ENCODE results near the gene PPM1F. TPM values are rescaled to one million over a fixed set of nuclear protein-coding genes. Genes with fewer than 3 reads are reported as not detected.

PPM1F gene, protein sequence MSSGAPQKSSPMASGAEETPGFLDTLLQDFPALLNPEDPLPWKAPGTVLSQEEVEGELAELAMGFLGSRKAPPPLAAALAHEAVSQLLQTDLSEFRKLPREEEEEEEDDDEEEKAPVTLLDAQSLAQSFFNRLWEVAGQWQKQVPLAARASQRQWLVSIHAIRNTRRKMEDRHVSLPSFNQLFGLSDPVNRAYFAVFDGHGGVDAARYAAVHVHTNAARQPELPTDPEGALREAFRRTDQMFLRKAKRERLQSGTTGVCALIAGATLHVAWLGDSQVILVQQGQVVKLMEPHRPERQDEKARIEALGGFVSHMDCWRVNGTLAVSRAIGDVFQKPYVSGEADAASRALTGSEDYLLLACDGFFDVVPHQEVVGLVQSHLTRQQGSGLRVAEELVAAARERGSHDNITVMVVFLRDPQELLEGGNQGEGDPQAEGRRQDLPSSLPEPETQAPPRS
- 25.4 and 26.9 TPM in 2 replicates for total RNA-seq (2013; cell fraction: nucleolus; rRNA removed)
- 17.5 and 19.2 TPM in 2 replicates for total RNA-seq (2014; rRNA removed)
- total RNA-seq (2014; rRNA removed; fragmentation: Illumina TruSeq; extraction: Trizol), result 7.5 and 8.5 TPM in 2 replicates
- 19.4 and 26.3 TPM in 2 replicates for total RNA-seq (2021)
- 2.6 TPM for polyA plus RNA-seq (2011; ENCODE audit: low read depth)
- polyA plus RNA-seq (2011; rRNA removed), result 5.4 and 7.8 TPM in 2 replicates
- polyA plus RNA-seq (2011; cell fraction: cytosol; rRNA removed), result 8.3 and 10.5 TPM in 2 replicates
- 26.6 and 27.9 TPM in 2 replicates for polyA plus RNA-seq (2011; cell fraction: nucleus; rRNA removed)
- 6.0 and 6.4 TPM in 2 replicates for polyA plus RNA-seq (2012)
- polyA plus RNA-seq (2014; fragmentation: Illumina TruSeq; extraction: Trizol), result 2.9 and 5.6 TPM in 2 replicates
- 1 to 10 TPM in 1 of 2 experiments, under 1 TPM in 1; 0.55 to 2.0 TPM for polyA plus RNA-seq (2014; fragmentation: Nextera tagmentation; extraction: Ambion mirVana)
- polyA plus RNA-seq (2014; rRNA removed), result 17.0 and 18.5 TPM in 2 replicates
- polyA plus RNA-seq (2016; fragmentation: Nextera tagmentation; extraction: Ambion mirVana), result 10 to 100 TPM; 10.9 to 11.6 TPM
- 3.5 and 10.0 TPM in 2 replicates for polyA minus RNA-seq (2011; rRNA and poly(A)+ RNA removed)
- 2.6 and 5.2 TPM in 2 replicates for polyA minus RNA-seq (2011; cell fraction: cytosol; rRNA and poly(A)+ RNA removed)
- 3.5 and 5.0 TPM in 2 replicates for polyA minus RNA-seq (2011; cell fraction: nucleus; rRNA and poly(A)+ RNA removed)
- Bru-seq, nascent RNA, result percentile 51 among the genes with signal in this experiment
- BruChase-seq, experiment 1, labeled RNA remaining after a 6-hour chase, result percentile 59 among the genes with signal in this experiment
- percentile 54 among the genes with signal in this experiment for BruChase-seq, experiment 2, labeled RNA remaining after a 2-hour chase
- long read RNA-seq, experiment 1, full-length matches to known transcripts, result 9 of 13 reads
- long read RNA-seq, experiment 1, partial matches to known transcripts, result 1 of 13 reads
- long read RNA-seq, experiment 1, other reads (novel, unspliced or antisense), result 3 of 13 reads
- long read RNA-seq, experiment 2, partial matches to known transcripts, result 0 of 2 reads
- long read RNA-seq, experiment 2, other reads (novel, unspliced or antisense), result 2 of 2 reads

DNA sequence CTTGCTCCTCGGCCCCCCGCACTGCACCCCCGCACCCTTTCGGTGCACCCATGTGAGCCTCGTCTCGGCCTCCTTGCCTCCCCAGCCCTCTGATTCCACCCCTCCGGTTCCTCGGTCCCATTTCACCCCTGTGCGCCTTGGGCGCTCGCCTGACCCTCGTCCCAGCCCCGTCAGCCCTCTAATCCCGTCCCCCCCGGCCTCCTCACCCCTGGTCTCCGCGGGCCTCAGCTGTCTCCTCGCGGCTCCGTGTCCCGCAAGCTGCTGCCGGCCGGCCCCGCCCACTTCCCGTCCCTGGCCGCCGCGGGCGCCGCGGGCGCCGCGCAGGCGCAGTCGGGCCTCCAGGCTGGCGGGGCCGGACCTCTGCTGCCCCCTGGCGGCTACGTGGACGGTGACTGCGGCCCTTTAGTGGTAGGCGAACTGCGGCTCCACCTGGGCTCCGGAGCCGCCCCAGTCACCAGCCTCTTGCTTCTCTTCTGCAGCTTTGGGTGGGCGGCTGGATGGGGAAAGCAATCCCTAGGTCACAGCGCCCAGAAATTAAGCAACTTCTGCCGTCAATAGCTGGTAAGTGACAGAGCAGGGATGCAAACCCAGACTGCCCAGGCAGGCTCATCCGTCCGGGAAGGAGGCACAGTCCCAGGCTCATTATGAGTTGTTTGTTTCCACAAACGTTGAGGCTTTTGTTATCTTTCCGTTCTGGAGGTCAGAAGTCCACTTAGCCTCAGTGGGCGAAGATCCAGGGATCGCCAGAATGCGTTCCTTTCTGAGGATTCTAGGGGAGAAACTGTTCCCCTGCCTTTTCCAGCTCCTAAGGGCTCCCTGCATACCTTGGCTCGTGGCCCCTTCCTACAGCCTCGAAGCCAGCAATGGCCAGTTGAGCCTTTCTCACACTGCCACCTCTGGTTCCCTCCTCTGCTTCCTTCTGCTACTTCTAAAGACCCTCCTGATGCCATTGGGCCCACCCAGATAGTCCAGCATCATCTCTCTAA lies at the start of gene PPM1F:
Gene PPM1F, minus strand, starts transcription at position 263 of the 986 bp plus-strand sequence. CDS start 6,800 bp downstream, outside the sequence.
- 7% methylated on average over 54 of the region's 58 CpGs for WGBS (ENCODE audit: insufficient coverage, insufficient replicate concordance, low lambda C conversion rate, missing lambda C conversion rate)
- CTCF ChIA-PET, result interaction anchor here (0.6 to 7.2 kb wide), 18 partner anchors 8 to 1002 kb away, joined by 3 to 82 read pairs (median 3); partner anchors contain the start of gene PPIL2
- ATAC-seq, result peak; percentile 90
- no peaks in the 10 kb centered on the region for H4K20me1 ChIP-seq (ENCODE audit: control insufficient read depth, insufficient read depth)
- POLR2A ChIA-PET, result interaction anchor here (0.8 kb wide), 1 partner anchor 234 kb away, joined by 3 read pairs; no protein-coding TSS in a partner anchor
- H3K9me3 ChIP-seq (replicated peaks; ENCODE audit: control insufficient read depth, insufficient read depth, low read length), result no peaks in the 10 kb centered on the region
- no peak within 1 kb of the TSS; the same call in 1 of the 2 replicates for H3K27ac ChIP-seq (ENCODE audit: control insufficient read depth, insufficient read depth)
- DNase-seq (ENCODE audit: low read depth, low spot score), result peak; percentile 8
- H3K79me2 ChIP-seq (ENCODE audit: control insufficient read depth, insufficient read depth, low read length), result no peaks in the 10 kb centered on the region
- peak within 1 kb of the TSS; percentile 81 for H3K4me3 ChIP-seq
- FAIRE-seq, result no peak
- peak within 1 kb of the TSS; percentile 87 for H2AFZ ChIP-seq (ENCODE audit: control insufficient read depth, low read depth, low read length)
- H3K36me3 ChIP-seq (ENCODE audit: control insufficient read depth in 2 of 2, insufficient read depth in 2 of 2, low read length in 1 of 2), result no peaks in the 10 kb centered on the region
- RAD21 ChIA-PET (ENCODE audit: unreplicated experiment), result interaction anchor here (0.7 to 2.4 kb wide), 9 partner anchors 15 to 991 kb away, joined by 3 to 17 read pairs (median 3); no protein-coding TSS in a partner anchor
- H3K27me3 ChIP-seq (replicated peaks in 1 of 2; ENCODE audit: control insufficient read depth in 2 of 2, insufficient read depth in 2 of 2, low read length in 1 of 2), result no peaks in the 10 kb centered on the region
- peak within 1 kb of the TSS; percentile 95 for H3K4me2 ChIP-seq (ENCODE audit: control insufficient read depth, insufficient read depth)
- SMC1A ChIA-PET (ENCODE audit: uncharacterized antibody, unreplicated experiment), result interaction anchor here (0.6 to 3.6 kb wide), 10 partner anchors 14 to 306 kb away, joined by 3 to 14 read pairs (median 4); no protein-coding TSS in a partner anchor
- peak within 1 kb of the TSS; percentile 53 for H3K9ac ChIP-seq (ENCODE audit: control insufficient read depth, insufficient read depth, low read length)
- intact Hi-C loops (cut with micrococcal nuclease; ENCODE audit: unreplicated experiment) (loop anchor here (2.0 to 5.0 kb wide), 2 partner anchors 14 to 151 kb away; no protein-coding TSS in a partner anchor), in situ Hi-C loops (cut with MboI) (no loop called here)
- no peaks in the 10 kb centered on the region; the same call in 1 of the 2 replicates for H3K4me1 ChIP-seq (ENCODE audit: control insufficient read depth, insufficient read depth, low read length)
- BruUV-seq (replicated peaks), result no TSS peak
- TF ChIP-seq YY1 (IDR thresholded peaks at IDR 0.05; ENCODE audit: low read depth, low read length) (peak; percentile 65; the same call in 1 of the 2 replicates), RELA (IDR thresholded peaks at IDR 0.05; ENCODE audit: borderline replicate concordance, partially characterized antibody) (peak; percentile 70), FOXM1 (IDR thresholded peaks at IDR 0.05; ENCODE audit: low read depth, low read length) (no peak), CHD4 (IDR thresholded peaks at IDR 0.05) (no peak), CBX3 (IDR thresholded peaks at IDR 0.05; ENCODE audit: borderline replicate concordance, low read depth) (no peak), GATAD2B (conservative IDR thresholded peaks at IDR 0.05; ENCODE audit: low read depth) (peak; percentile 78; the same call in 1 of the 2 replicates)
- TF ChIP-seq, protein P1, sequence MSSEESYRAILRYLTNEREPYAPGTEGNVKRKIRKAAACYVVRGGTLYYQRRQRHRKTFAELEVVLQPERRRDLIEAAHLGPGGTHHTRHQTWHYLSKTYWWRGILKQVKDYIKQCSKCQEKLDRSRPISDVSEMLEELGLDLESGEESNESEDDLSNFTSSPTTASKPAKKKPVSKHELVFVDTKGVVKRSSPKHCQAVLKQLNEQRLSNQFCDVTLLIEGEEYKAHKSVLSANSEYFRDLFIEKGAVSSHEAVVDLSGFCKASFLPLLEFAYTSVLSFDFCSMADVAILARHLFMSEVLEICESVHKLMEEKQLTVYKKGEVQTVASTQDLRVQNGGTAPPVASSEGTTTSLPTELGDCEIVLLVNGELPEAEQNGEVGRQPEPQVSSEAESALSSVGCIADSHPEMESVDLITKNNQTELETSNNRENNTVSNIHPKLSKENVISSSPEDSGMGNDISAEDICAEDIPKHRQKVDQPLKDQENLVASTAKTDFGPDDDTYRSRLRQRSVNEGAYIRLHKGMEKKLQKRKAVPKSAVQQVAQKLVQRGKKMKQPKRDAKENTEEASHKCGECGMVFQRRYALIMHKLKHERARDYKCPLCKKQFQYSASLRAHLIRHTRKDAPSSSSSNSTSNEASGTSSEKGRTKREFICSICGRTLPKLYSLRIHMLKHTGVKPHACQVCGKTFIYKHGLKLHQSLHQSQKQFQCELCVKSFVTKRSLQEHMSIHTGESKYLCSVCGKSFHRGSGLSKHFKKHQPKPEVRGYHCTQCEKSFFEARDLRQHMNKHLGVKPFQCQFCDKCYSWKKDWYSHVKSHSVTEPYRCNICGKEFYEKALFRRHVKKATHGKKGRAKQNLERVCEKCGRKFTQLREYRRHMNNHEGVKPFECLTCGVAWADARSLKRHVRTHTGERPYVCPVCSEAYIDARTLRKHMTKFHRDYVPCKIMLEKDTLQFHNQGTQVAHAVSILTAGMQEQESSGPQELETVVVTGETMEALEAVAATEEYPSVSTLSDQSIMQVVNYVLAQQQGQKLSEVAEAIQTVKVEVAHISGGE (CRISPR knock-in tag; IDR thresholded peaks at IDR 0.05), result no peak
- TF ChIP-seq, protein P2, sequence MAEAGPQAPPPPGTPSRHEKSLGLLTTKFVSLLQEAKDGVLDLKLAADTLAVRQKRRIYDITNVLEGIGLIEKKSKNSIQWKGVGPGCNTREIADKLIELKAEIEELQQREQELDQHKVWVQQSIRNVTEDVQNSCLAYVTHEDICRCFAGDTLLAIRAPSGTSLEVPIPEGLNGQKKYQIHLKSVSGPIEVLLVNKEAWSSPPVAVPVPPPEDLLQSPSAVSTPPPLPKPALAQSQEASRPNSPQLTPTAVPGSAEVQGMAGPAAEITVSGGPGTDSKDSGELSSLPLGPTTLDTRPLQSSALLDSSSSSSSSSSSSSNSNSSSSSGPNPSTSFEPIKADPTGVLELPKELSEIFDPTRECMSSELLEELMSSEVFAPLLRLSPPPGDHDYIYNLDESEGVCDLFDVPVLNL (IDR thresholded peaks at IDR 0.05; ENCODE audit: low read depth, low read length), result no peak

Measured in GM12878 (cell line).